GM21717 (cell line): Measurements from ENCODE around the gene RAB34.
"Not testable (repeated sequence)": the region's sequence is repeated elsewhere in the genome, so short reads cannot be mapped to it uniquely, and the experiment has no call there.

Experiments used
- ATAC-seq: cut with Tn5 transposase; IDR thresholded peaks from one replicate; pipeline ENCODE4 v1.9.1; 2021; ENCODE audit warnings: mild to moderate bottlenecking, moderate library complexity; ENCODE audit not compliant: unreplicated experiment

The RAB34 gene

DNA sequence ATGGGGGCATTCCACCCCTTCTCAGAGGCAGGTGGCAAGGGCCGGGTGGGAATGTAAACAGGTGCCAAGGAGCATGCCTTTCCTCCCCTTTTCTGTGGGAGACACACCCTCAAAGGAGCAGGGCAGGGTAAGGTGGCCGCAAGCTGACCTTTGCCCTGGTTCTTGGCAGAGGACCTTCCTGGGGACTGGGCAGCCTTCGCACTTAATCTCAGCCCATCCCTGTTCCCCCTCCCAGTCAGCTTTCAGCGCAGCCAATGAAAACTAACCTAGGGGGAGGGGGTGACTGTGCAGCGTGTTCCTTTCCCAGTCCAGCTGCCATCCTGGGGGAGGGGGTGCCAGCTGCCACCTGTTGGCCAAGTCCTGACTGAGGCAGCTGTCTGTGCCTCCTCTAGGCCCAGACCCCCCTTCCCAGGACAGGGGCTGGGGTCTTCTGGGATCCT is 29.0 kb upstream of the RAB34 start:
- no peak for ATAC-seq

- ATAC-seq = no peak
Measured at GRCh38 chr17:28745786-28746411, 28.2 kb upstream of the RAB34 start.

DNA sequence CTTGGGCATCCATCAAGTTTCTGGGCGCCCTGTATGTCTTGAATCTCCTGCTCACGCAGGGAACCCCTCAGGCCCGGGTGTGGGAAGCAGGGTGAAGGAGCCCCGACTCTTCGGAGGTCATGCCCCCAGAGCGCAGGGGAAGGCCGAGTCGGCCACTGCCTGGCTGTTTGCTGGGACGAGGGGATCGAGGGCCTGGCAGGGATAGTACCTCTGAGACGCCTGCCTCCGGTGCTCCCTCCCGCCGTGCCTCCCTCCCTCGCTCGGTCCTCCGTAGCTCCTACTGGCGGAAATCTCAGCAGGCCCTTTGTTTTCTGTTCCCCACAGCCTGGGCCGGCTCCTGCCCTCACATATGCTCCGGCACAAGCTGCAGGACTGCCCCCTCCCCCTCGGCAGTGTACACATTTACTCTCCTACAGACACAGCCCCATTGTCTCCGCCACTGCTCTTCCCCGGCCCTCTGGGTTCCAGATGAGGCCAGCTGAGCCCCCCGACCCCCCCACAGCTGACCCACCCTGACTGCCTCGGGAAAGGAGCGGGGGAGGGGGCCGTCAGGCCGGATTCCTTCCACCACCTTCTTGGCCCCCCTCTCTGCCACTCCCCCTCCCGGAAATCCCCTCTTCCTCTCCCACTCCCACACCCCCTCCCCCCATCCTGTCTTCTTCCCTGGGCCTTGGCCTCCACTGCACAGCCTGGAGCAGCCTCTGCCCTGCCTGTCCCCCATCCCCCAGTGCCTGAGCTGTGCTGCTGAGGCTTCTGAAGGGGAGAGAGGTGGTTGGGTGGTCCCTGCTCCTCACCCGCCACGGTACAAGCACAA is 27.5 kb upstream of the RAB34 start:
- ATAC-seq = no peak

DNA sequence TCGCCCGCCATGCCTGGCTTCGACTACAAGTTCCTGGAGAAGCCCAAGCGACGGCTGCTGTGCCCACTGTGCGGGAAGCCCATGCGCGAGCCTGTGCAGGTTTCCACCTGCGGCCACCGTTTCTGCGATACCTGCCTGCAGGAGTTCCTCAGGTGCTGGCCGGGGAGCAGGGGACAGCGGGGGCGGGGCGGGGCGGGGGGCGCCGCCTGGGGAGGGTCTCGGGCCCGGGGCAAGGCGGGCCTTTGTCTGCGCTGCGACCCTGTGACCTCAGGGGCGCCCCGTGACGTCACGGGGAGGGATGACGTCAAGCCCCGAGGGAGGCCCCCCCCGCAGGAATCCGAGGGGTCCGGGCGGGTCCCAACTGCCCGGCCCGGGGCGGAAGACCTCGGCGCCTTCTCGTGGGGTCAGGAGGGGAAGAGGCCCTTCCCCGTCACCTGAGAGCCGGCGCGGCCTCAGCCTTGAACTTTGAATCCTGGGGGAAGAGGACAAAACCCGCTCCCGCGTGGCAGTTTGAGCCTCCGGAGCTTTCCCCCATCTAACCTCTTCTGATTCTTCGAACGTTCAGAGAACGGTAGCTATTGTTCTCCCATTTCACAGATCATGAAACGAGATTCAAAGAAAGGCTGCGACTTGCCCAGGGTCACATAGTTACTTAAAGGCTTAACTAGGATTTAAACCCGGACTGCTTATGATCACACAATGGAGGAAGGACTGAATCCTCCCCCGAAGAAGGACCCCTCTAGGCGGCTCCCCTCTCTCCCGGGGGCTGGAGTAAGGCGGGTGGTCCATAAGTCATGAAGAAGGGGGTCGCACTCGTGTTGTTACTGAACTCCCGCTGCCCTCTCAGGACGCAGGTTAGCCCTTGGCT is 26.7 kb upstream of the RAB34 start:
- no peak for ATAC-seq

DNA sequence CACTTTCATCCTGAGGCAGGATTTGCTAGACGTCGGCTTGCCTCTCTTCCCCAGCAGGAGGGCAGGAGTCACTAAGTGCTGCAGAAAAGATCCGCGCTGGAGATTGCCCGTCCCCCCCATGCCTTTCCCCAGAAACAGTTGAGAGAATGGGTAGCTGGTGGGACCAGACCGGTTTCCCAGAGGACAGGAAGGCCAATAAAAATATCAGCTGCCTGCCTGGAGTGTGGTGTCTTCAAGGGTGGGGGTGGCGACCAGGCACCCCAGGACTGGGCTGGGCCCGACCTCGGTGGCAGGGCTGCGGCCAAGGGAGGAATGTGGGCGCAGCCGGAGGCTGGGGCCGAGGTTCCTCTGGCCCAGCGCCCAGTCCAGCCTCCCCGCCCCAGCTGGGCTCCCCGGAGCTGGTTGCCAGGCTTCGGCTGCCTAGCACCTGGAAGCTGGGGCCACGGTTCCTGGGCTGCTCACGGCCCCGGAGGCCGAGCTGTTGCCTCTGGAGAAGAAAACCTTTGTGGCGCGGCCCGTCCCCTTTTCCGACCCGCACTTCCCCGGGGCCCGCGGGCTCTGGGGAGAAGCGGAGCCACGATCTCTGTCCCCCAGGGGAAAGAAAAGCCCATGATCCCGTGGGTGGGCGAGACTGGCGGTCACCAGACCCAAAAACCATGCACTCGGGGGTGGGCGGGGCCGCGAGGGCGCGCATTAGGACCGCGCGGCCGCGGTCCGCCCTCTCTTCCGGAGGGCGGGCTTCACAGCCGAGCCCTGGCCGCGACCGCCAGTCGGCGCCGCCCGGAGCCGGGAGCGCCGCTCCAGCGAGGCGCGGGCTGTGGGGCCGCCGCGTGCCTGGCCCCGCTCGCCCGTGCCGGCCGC is 25.8 kb upstream of the RAB34 start, which contains the start of gene TRAF4:
Gene TRAF4 (plus strand): TSS at position 769 of the 861 bp plus-strand sequence. CDS start 102 bp downstream, outside the sequence.
- ATAC-seq = peak; percentile 34

DNA sequence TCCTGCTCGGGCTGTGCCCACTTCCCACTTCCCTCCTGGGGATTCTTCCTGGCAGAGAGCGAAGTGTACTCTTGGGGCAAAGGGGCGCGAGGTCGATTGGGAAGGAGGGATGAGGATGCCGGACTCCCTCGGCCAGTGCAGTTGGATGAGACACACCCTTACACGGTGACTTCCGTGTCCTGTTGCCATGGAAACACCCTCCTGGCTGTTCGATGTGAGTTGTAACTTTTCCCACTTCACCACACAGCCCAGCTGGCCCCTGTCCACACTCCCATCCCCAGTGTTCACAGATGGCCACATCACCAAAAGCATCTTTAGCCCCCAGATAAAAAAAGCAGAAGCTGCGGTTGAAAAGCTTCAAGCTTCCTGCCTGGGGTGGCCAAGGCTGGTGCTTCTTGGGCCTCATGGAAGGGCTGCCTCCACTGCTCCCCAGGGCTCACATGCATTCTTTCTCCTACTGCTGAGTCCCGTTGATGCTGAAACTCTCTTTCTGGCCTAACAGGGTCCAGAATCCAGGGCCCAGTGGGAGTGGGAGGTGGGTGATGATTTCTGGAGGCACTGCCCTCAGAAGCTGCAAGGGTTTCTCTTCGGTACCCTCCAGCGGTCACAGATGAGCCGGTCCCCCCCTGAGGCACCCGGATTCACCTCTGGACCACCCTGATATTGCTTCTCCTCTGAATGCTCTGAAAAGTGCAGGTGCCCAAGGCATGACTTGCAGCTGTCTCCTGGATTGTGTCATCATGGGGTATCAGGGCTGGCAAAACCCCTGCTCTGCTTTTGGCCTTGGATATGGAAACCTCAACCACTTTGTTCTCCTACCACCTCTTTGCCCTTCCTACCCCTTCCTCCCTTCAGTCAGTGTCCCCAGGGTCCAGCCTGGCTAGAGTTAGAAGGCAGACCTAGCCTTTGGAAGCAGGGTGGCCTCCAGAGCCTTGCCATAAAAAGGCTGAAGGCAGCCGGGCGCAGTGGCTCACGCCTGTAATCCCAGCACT is 24.0 kb upstream of the RAB34 start:
- no peak for ATAC-seq

GRCh38 chr17:28740406-28741357 is 23.0 kb upstream of the RAB34 start:
- no peak for ATAC-seq

DNA sequence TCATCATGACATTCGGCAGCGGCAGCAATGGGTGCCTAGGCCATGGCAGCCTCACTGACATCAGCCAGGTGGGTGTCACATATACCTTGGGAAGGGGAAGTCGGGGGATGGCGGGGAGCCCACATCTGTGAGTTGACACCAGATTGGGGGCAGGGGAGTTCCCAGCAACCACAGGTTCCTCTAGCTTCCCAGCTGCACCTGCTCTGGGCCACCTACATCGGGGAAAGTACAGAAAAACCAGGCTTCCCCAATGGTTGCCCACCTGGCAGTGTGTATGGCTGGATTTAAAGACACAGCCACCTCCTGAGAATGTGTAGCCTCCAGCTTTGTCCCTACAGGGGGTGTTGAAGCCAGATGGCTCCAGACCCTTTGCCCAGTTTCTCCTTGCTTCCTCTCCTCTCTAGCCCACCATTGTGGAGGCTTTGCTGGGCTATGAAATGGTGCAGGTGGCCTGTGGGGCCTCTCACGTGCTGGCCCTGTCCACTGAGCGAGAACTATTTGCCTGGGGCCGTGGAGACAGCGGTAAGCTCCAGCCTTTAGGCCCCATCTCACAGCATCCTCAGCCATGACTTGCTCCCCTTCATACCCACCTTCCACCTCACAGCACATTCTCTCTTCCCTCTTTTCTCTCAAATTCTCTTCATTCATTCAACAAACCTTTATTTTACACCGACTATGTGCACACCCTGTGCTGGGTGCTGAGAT is 21.2 kb upstream of the RAB34 start:
- ATAC-seq = peak; percentile 30

GRCh38 chr17:28737770-28738679 is 20.4 kb upstream of the RAB34 start:
- peak; percentile 44 for ATAC-seq

GRCh38 chr17:28737316-28737715 is 19.6 kb upstream of the RAB34 start:
- no peak for ATAC-seq

DNA sequence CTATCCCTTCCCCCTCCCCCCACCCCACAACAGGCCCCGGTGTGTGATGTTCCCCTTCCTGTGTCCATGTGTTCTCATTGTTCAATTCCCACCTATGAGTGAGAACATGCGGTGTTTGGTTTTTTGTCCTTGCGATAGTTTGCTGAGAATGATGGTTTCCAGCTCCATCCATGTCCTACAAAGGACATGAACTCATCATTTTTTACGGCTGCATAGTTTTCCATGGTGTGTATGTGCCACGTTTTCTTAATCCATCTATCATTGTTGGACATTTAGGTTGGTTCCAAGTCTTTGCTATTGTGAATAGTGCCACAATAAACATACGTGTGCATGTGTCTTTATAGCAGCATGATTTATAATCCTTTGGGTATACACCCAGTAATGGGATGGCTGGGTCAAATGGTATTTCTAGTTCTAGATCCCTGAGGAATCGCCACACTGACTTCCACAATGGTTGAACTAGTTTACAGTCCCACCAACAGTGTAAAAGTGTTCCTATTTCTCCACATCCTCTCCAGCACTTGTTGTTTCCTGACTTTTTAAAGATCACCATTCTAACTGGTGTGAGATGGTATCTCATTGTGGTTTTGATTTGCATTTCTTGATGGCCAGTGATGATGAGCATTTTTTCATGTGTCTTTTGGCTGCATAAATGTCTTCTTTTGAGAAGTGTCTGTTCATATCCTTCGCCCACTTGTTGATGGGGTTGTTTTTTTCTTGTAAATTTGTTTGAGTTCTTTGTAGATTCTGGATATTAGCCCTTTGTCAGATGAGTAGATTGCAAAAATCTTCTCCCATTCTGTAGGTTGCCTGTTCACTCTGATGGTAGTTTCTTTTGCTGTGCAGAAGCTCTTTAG is 18.5 kb upstream of the RAB34 start:
- ATAC-seq = not testable (repeated sequence)

DNA sequence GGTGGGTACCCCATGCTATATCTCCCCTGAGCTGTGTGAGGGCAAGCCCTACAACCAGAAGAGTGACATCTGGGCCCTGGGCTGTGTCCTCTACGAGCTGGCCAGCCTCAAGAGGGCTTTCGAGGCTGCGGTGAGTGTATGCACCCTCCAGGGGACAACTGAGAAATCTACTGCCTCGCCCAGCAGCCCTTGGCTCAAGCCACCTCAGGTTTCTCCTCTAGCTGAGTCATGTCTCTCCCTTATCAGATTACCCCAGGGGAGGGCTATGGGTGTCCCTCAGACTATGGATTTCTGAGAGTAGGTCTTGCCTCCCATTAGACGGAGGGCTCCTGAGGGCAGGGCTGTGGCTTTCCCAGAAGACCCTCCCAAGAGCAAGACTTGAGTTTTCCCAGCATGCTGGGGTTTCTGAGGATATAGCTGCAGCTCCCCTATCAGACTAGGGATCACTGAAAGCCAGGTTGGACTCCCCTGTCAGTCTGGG is 17.6 kb upstream of the RAB34 start:
- ATAC-seq = no peak

GRCh38 chr17:28734712-28735241 is 17.1 kb upstream of the RAB34 start:
- ATAC-seq = no peak

DNA sequence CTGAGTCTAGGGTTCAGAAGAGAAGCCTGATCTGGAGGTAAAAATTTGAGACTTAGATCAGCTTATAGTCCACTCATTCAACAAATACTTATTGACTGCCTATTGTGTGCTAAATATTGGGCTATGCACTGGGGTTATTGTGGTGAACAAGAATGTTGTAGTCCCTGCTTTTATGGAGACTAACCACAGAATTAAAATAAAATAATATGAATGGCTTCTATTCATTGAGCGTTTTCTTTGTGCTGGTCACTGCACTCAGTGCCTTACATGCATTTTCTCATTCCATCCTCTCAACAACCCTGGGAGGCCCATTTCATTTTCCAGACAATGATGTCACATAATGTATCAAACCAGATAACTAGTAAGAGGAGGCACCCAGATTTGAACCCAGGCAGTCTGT is 15.7 kb upstream of the RAB34 start:
- no peak for ATAC-seq

GRCh38 chr17:28729950-28730330 is 12.3 kb upstream of the RAB34 start:
- ATAC-seq = no peak
